Ovary (tissue), 9 donors: ENCODE results near the gene B4GALNT4. TPM values are rescaled to one million over a fixed set of nuclear protein-coding genes. Genes with fewer than 3 reads are reported as not detected.
A peak's percentile ranks its signal among the peaks of the same experiment; 100 is the strongest.

Source experiments
- DNase-seq, 5 donors: peaks; one replicate each; pipeline ENCODE4 v3.0.0-alpha.2; 2019 to 2020
- H3K27ac ChIP-seq, 2 donors: fragments of 200-600 bp; one replicate each; pipeline versions ENCODE4 v1.5.1 to v1.8.0; 2019 to 2022
- H3K27me3 ChIP-seq: fragments of 200-600 bp; one replicate; pipeline ENCODE4 v1.8.0; 2022
- H3K36me3 ChIP-seq: fragments of 200-600 bp; sonication (generic); one replicate; pipeline ENCODE4 v1.5.1; 2019
- H3K4me1 ChIP-seq: one replicate; pipeline ENCODE4 v1.8.1; 2013; ENCODE audit warnings: mild to moderate bottlenecking, moderate library complexity; ENCODE audit not compliant: insufficient read depth
- H3K4me3 ChIP-seq: fragments of 200-600 bp; sonication (generic); one replicate; pipeline ENCODE4 v1.5.1; 2017
- H3K9me3 ChIP-seq, 2 donors: fragments of 200-600 bp in 1 of 2; sonication (generic) in 1 of 2; one replicate each; pipeline versions ENCODE4 v1.5.1 to v1.8.1; 2013 to 2019; ENCODE audit warnings: mild to moderate bottlenecking in 1 of 2, moderate library complexity in 1 of 2
- CTCF ChIP-seq, 3 donors: fragments of 450-650 bp in 2 of 3; fragments of 200-600 bp in 1 of 3; IDR thresholded peaks; one replicate each; pipeline versions ENCODE4 v1.5.1 to v1.8.0; 2016 to 2022; ENCODE audit warnings: antibody characterized with exemption in 3 of 3, mild to moderate bottlenecking in 1 of 3
- EP300 ChIP-seq: sonication (generic); formaldehyde crosslinking; IDR thresholded peaks from one replicate; pipeline ENCODE4 v1.6.1; 2017; ENCODE audit warnings: antibody characterized with exemption
- POLR2A ChIP-seq: fragments of 450-650 bp; IDR thresholded peaks from one replicate; pipeline ENCODE4 v1.6.1; 2017; ENCODE audit warnings: antibody characterized with exemption, mild to moderate bottlenecking, moderate library complexity
- WGBS, 3 donors: extraction: QIAGEN DNeasy Blood & Tissue Kit in 1 of 3; methylation state at CpG; one replicate each; pipeline versions ENCODE4 v1.1.5 to v1.1.7; 2013 to 2017; 5-methylcytosine and 5-hydroxymethylcytosine counted together
- intact Hi-C, 4 donors: fragments of 100-400 bp; cut with DNase I; formaldehyde crosslinking; loops; one replicate each; pipeline versions ENCODE4 v1.11.0 to v1.15.1; 2022 to 2023
- polyA plus RNA-seq, 2 donors: library from polyadenylated mRNA; stranded (reverse); fragments of 200-250 nt in 1 of 2; fragments of 350-450 nt in 1 of 2; fragmentation: Illumina TruSeq in 1 of 2; extraction: RNeasy Lipid Tissue Mini Kit (QIAGEN cat#74804) in 1 of 2; gene quantifications; one replicate each; pipeline ENCODE4 v1.2.3, GENCODE V29; 2013 to 2014
- total RNA-seq, 7 donors: library from RNA; depleted of rRNA in 2 of 7; stranded (reverse); fragments of >200 nt in 2 of 7; fragmentation: NEBNext Ultra II Directional in 3 of 7; extraction: Animal tissue kit (Norgen Biotek cat#: 25700) in 3 of 7; gene quantifications; one replicate each; pipeline versions ENCODE4 v1.1.0 to v1.2.4, GENCODE V29; 2016 to 2023
- donor health status: DM: no; HTN: no; CAD: no; lungs with moderate emphysema.
- donor health status: DM: no; HTN: no; CAD: no.
- donor health status: Bipolar disorder and iron deficiency.
- donor health status: DM: yes; HTN: yes; CAD: no.
- donor health status: DM: no; HTN: no; CAD: no.
- donor health status: DM: yes; HTN: yes; CAD: no.

The B4GALNT4 gene
- total and polyA plus RNA-seq, 9 donors, result 1.3 to 90.3 (median 52.5) TPM

GRCh38 chr11:363948-364761 lies 5.1 kb upstream of the B4GALNT4 start:
- H3K27me3 ChIP-seq, result no peaks in the 10 kb centered on the region
- no peaks in the 10 kb centered on the region for H3K9me3 ChIP-seq
- H3K4me3 ChIP-seq, result no peak overlapping the region
- TF ChIP-seq CTCF (IDR thresholded peaks at IDR 0.05) (no peak), POLR2A (no peak), EP300 (no peak)
- intact Hi-C loops, result loop anchor here in 3 of 4 donors (10.0 kb wide), 1 partner anchor 159 kb away; the partner anchor contains the start of genes BET1L (in 3 of the 3) and RIC8A (in 3 of the 3)
- H3K27ac ChIP-seq, result no peak overlapping the region
- DNase-seq, result peak in 1 of 5 donors; percentile 30
- H3K36me3 ChIP-seq, result no peaks in the 10 kb centered on the region
- peaks cover 5% of the 10 kb centered on the region for H3K4me1 ChIP-seq
- 39 to 63% (median 48%) methylated on average over 24 of the region's 24 CpGs for WGBS, 3 donors

- H3K27ac ChIP-seq, result no peak overlapping the region
- no peak overlapping the region for H3K4me3 ChIP-seq
- no peaks in the 10 kb centered on the region for H3K36me3 ChIP-seq
- H3K27me3 ChIP-seq, result no peaks in the 10 kb centered on the region
- H3K9me3 ChIP-seq, result no peaks in the 10 kb centered on the region
- TF ChIP-seq EP300 (no peak), POLR2A (no peak), CTCF (IDR thresholded peaks at IDR 0.05) (no peak)
- peak in 1 of 5 donors; percentile 16 for DNase-seq
- intact Hi-C loops, result loop anchor here in 3 of 4 donors (5.0 to 10.0 kb wide), 2 partner anchors 73 to 160 kb away; partner anchors contain the start of genes BET1L (in 3 of the 3) and RIC8A (in 3 of the 3)
- WGBS, 3 donors, result 77 to 89% (median 79%) methylated on average over 22 of the region's 22 CpGs
- peaks cover 5% of the 10 kb centered on the region for H3K4me1 ChIP-seq
Measured at GRCh38 chr11:364991-365725, 4.1 kb upstream of the B4GALNT4 start.

- Histone ChIP-seq H3K9me3 (no peaks in the 10 kb centered on the region), H3K27me3 (no peaks in the 10 kb centered on the region), H3K4me3 (no peak overlapping the region), H3K4me1 (peaks cover 5% of the 10 kb centered on the region), H3K36me3 (no peaks in the 10 kb centered on the region), H3K27ac (no peak overlapping the region)
- DNase-seq, result peak in 1 of 5 donors; percentile 6
- intact Hi-C loops, result loop anchor here in 3 of 4 donors (5.0 to 10.0 kb wide), 2 partner anchors 74 to 161 kb away; partner anchors contain the start of genes BET1L (in 3 of the 3) and RIC8A (in 3 of the 3)
- WGBS, 3 donors, result 64 to 70% (median 65%) methylated on average over 14 to 16 of the region's 16 CpGs
- TF ChIP-seq POLR2A (no peak), CTCF (IDR thresholded peaks at IDR 0.05) (no peak), EP300 (no peak)
Measured at GRCh38 chr11:365831-366230, 3.5 kb upstream of the B4GALNT4 start.

- H3K27ac ChIP-seq, result no peak overlapping the region
- H3K9me3 ChIP-seq, result no peaks in the 10 kb centered on the region
- H3K36me3 ChIP-seq, result no peaks in the 10 kb centered on the region
- H3K4me1 ChIP-seq, result peaks cover 5% of the 10 kb centered on the region
- no peak for DNase-seq
- H3K27me3 ChIP-seq, result no peaks in the 10 kb centered on the region
- intact Hi-C loops, result loop anchor here in 3 of 4 donors (5.0 to 10.0 kb wide), 2 partner anchors 76 to 163 kb away; partner anchors contain the start of genes BET1L (in 3 of the 3) and RIC8A (in 3 of the 3)
- TF ChIP-seq POLR2A (no peak), CTCF (IDR thresholded peaks at IDR 0.05) (no peak), EP300 (no peak)
- no peak overlapping the region for H3K4me3 ChIP-seq
- 5 to 15% (median 11%) methylated on average over 7 of the region's 7 CpGs for WGBS, 3 donors
Measured at GRCh38 chr11:367956-368413, 1.3 kb upstream of the B4GALNT4 start.
